Activated T-cell treated with anti-CD3 and anti-CD28 coated beads, Interleukin-2, amount 50 U/mL, for 24 hours (primary cell): Measurements from ENCODE around the gene BMPR2.
"Not testable (repeated sequence)": the region's sequence is repeated elsewhere in the genome, so short reads cannot be mapped to it uniquely, and the experiment has no call there.

Source experiments
- DNase-seq: peaks from one replicate; pipeline ENCODE4 v3.0.0-alpha.2; 2020
- H3K27ac Mint-ChIP-seq: 2 replicates; pipeline ENCODE4 v1.8.0; 2020; ENCODE audit warnings: mild to moderate bottlenecking, mixed read lengths
- H3K27me3 Mint-ChIP-seq: 2 replicates; pipeline ENCODE4 v1.8.0; 2020; ENCODE audit warnings: mixed read lengths
- H3K36me3 Mint-ChIP-seq: 2 replicates; pipeline ENCODE4 v1.8.0; 2020; ENCODE audit warnings: low read depth, mixed read lengths
- H3K4me1 Mint-ChIP-seq: 2 replicates; pipeline ENCODE4 v1.8.0; 2020; ENCODE audit warnings: low read depth, mixed read lengths
- H3K4me3 Mint-ChIP-seq: 2 replicates; pipeline ENCODE4 v1.8.0; 2020; ENCODE audit warnings: mild to moderate bottlenecking, moderate library complexity, mixed read lengths
- H3K9me3 Mint-ChIP-seq: 2 replicates; pipeline ENCODE4 v1.8.0; 2020; ENCODE audit warnings: mixed read lengths

BMPR2 gene

GRCh38 chr2:202454536-202454935, 78.4 kb downstream of the BMPR2 start:
- no peaks in the 10 kb centered on the region for H3K4me1 Mint-ChIP-seq
- peaks cover 3% of the 10 kb centered on the region for H3K36me3 Mint-ChIP-seq
- no peak for DNase-seq
- no peak overlapping the region for H3K4me3 Mint-ChIP-seq
- H3K27ac Mint-ChIP-seq: no peak overlapping the region
- H3K9me3 Mint-ChIP-seq: peaks cover 2% of the 10 kb centered on the region
- no peaks in the 10 kb centered on the region for H3K27me3 Mint-ChIP-seq

- Mint-ChIP-seq H3K36me3 (peaks cover 2% of the 10 kb centered on the region), H3K27me3 (no peaks in the 10 kb centered on the region), H3K4me3 (no peak overlapping the region), H3K4me1 (no peaks in the 10 kb centered on the region), H3K9me3 (peaks cover 6% of the 10 kb centered on the region), H3K27ac (no peak overlapping the region)
- DNase-seq: no peak
These were observed 79.0 kb downstream of the BMPR2 start for GRCh38 chr2:202455114-202455513.

DNA sequence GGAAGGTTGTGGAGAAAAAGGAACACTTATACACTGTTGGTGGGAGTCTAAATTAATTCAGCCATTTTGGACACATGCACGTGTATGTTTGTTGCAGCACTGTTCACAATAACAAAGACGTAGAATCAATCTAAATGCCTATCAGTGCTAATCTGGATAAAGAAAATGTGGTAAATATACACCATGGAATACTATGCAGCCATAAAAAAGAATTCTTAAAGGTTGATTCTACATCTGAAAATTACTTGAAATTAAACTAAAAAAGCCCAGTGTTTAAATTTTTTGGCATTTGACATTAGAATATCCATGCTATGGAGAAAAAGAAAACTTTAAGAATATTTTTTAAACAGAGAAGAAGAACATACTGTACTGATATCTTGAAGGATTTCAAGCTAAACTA, 84.0 kb downstream of the BMPR2 start:
- peaks cover 6% of the 10 kb centered on the region for H3K9me3 Mint-ChIP-seq
- no peak overlapping the region for H3K27ac Mint-ChIP-seq

GRCh38 chr2:202479090-202479489, 103.0 kb downstream of the BMPR2 start:
- no peaks in the 10 kb centered on the region for H3K27me3 Mint-ChIP-seq
- H3K4me1 Mint-ChIP-seq: peaks cover 11% of the 10 kb centered on the region
- no peaks in the 10 kb centered on the region for H3K36me3 Mint-ChIP-seq
- H3K9me3 Mint-ChIP-seq: no peaks in the 10 kb centered on the region
- H3K27ac Mint-ChIP-seq: no peak overlapping the region
- H3K4me3 Mint-ChIP-seq: no peak overlapping the region
- DNase-seq: no peak

More for the DNA sequence above, 84.0 kb downstream of the BMPR2 start:
- Mint-ChIP-seq H3K4me3 (no peak overlapping the region), H3K36me3 (peaks cover 4% of the 10 kb centered on the region), H3K27me3 (no peaks in the 10 kb centered on the region), H3K4me1 (no peaks in the 10 kb centered on the region)
- DNase-seq: no peak

- no peak overlapping the region for H3K27ac Mint-ChIP-seq
- no peaks in the 10 kb centered on the region for H3K9me3 Mint-ChIP-seq
- peaks cover 11% of the 10 kb centered on the region for H3K4me1 Mint-ChIP-seq
- no peaks in the 10 kb centered on the region for H3K27me3 Mint-ChIP-seq
- H3K4me3 Mint-ChIP-seq: no peak overlapping the region
- H3K36me3 Mint-ChIP-seq: no peaks in the 10 kb centered on the region
- DNase-seq: no peak
These were observed 103.5 kb downstream of the BMPR2 start for GRCh38 chr2:202479610-202480009.

DNA sequence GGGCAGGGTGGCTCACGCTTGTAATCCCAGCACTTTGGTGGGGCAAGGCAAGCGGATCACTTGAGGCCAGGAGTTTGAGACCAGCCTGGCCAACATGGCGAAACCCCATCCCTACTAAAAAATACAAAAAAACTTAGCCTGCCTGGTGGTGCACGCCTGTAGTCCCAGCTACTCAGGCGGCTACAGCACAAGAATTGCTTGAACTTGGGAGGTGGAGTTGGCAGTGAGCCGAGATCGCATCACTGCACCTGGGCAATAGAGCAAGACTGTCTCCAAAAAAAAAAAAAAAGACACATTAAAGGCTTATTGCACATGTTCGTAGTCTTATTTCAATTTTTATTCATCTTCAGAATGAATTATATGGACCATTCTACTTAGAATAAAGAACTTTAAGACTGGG, 110.2 kb downstream of the BMPR2 start:
- Mint-ChIP-seq H3K36me3 (no peaks in the 10 kb centered on the region), H3K27me3 (no peaks in the 10 kb centered on the region), H3K9me3 (no peaks in the 10 kb centered on the region), H3K27ac (no peak overlapping the region), H3K4me3 (no peak overlapping the region), H3K4me1 (no peaks in the 10 kb centered on the region)
- no peak for DNase-seq

- Mint-ChIP-seq H3K27ac (no peak overlapping the region), H3K9me3 (no peaks in the 10 kb centered on the region), H3K27me3 (no peaks in the 10 kb centered on the region), H3K4me1 (no peaks in the 10 kb centered on the region), H3K4me3 (no peak overlapping the region), H3K36me3 (no peaks in the 10 kb centered on the region)
- no peak for DNase-seq
These were observed 112.5 kb downstream of the BMPR2 start for GRCh38 chr2:202488671-202489070.

DNA sequence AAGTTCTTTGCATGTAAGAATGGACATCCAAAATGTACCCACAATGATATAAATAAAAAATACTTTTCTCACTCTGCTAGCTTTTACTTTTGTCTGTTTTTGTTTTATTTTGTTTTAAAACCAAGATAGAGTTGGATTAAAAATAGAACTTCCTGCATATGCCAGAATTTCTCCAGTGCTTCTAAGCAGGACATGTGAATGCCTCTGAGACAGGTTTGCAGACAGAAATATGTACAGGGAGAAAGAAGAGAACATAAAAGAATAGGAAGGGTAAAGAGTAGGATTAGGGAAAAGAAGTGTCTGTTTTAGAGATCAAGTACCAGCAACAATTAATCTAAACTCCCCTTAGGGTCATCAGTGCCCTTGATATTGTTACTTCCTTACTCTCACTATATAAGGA, 114.4 kb downstream of the BMPR2 start:
- H3K27ac Mint-ChIP-seq: no peak overlapping the region
- H3K27me3 Mint-ChIP-seq: no peaks in the 10 kb centered on the region
- H3K4me3 Mint-ChIP-seq: no peak overlapping the region
- no peaks in the 10 kb centered on the region for H3K36me3 Mint-ChIP-seq
- DNase-seq: no peak
- no peaks in the 10 kb centered on the region for H3K4me1 Mint-ChIP-seq
- no peaks in the 10 kb centered on the region for H3K9me3 Mint-ChIP-seq

- Mint-ChIP-seq H3K4me3 (no peak overlapping the region), H3K27ac (no peak overlapping the region), H3K4me1 (no peaks in the 10 kb centered on the region), H3K27me3 (no peaks in the 10 kb centered on the region), H3K9me3 (no peaks in the 10 kb centered on the region), H3K36me3 (no peaks in the 10 kb centered on the region)
- no peak for DNase-seq
These were observed 115.4 kb downstream of the BMPR2 start for GRCh38 chr2:202491514-202491913.

GRCh38 chr2:202494300-202495229, 118.4 kb downstream of the BMPR2 start:
- Mint-ChIP-seq H3K27ac (no peak overlapping the region), H3K4me1 (no peaks in the 10 kb centered on the region), H3K4me3 (no peak overlapping the region), H3K9me3 (no peaks in the 10 kb centered on the region), H3K36me3 (no peaks in the 10 kb centered on the region), H3K27me3 (no peaks in the 10 kb centered on the region)
- no peak for DNase-seq

DNA sequence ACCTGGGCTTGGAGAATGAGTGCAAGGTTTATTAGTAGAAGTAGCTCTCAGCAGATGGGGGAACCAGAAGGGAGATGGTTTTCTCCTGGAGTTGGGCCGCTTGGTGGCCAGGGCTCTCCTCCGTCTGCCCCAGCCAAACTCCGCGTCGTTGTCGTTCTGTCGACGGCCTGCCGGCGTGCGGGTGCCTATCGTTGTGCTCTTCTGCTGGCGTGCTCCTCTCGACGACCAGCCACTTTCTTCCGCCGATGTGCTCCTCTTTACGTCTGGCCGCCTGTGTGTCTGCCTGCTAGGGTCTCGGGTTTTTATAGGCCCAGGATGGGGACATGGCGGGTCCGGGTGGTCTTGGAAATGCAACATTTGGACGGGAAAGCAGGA, 119.1 kb downstream of the BMPR2 start:
- Mint-ChIP-seq H3K4me1 (no peaks in the 10 kb centered on the region), H3K9me3 (no peaks in the 10 kb centered on the region), H3K36me3 (no peaks in the 10 kb centered on the region), H3K27ac (no peak overlapping the region), H3K4me3 (no peak overlapping the region), H3K27me3 (no peaks in the 10 kb centered on the region)
- DNase-seq: no peak

GRCh38 chr2:202496835-202497472, 120.8 kb downstream of the BMPR2 start:
- not testable (repeated sequence) for H3K27ac Mint-ChIP-seq, H3K9me3 Mint-ChIP-seq, DNase-seq, H3K27me3 Mint-ChIP-seq, H3K4me1 Mint-ChIP-seq, H3K36me3 Mint-ChIP-seq, H3K4me3 Mint-ChIP-seq

GRCh38 chr2:202497473-202497866, 121.3 kb downstream of the BMPR2 start:
- H3K27ac Mint-ChIP-seq, H3K4me3 Mint-ChIP-seq, H3K36me3 Mint-ChIP-seq, H3K9me3 Mint-ChIP-seq, H3K27me3 Mint-ChIP-seq, H3K4me1 Mint-ChIP-seq, DNase-seq: not testable (repeated sequence)

- DNase-seq, H3K9me3 Mint-ChIP-seq, H3K4me1 Mint-ChIP-seq, H3K4me3 Mint-ChIP-seq, H3K27ac Mint-ChIP-seq, H3K36me3 Mint-ChIP-seq, H3K27me3 Mint-ChIP-seq: not testable (repeated sequence)
These were observed 123.7 kb downstream of the BMPR2 start for GRCh38 chr2:202499841-202500240.

DNA sequence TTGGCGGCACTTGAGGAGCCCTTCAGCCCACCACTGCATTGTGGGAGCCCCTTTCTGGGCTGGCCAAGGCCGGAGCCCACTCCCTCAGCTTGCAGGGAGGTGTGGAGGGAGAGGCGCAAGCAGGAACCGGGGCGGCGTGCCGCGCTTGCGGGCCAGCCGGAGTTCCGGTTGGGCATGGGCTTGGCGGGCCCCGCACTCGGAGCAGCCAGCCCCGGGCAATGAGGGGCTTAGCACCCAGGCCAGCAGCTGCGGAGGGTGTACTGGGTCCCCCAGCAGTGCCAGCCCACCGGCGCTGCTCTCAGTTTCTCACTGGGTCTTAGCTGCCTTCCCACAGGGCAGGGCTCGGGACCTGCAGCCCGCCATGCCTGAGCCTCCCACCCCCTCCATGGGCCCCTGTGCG, 127.1 kb downstream of the BMPR2 start:
- not testable (repeated sequence) for H3K27ac Mint-ChIP-seq, H3K36me3 Mint-ChIP-seq, H3K4me3 Mint-ChIP-seq, H3K27me3 Mint-ChIP-seq, DNase-seq, H3K9me3 Mint-ChIP-seq, H3K4me1 Mint-ChIP-seq
